Hepatocyte (in vitro differentiated cells): ENCODE results near the gene ILRUN.
"Not testable (repeated sequence)": the region's sequence is repeated elsewhere in the genome, so short reads cannot be mapped to it uniquely, and the experiment has no call there.

Experiments used
- EZH2 ChIP-seq: fragments of 200-600 bp; sonication (generic); IDR thresholded peaks from 2 replicates; pipeline ENCODE4 v1.6.1; 2016; ENCODE audit warnings: antibody characterized with exemption, mild to moderate bottlenecking, borderline replicate concordance
- EZH2phosphoT487 ChIP-seq: fragments of 200-600 bp; sonication (generic); IDR thresholded peaks from one replicate; pipeline ENCODE4 v1.6.1; 2018; ENCODE audit warnings: antibody characterized with exemption, mild to moderate bottlenecking, low read depth, moderate library complexity; ENCODE audit not compliant: unreplicated experiment, severe bottlenecking
- TF ChIP-seq, protein P1 (sequence below): fragments of 200-600 bp; sonication (generic); IDR thresholded peaks from 2 replicates; pipeline ENCODE4 v1.5.1; 2016; ENCODE audit warnings: antibody characterized with exemption, mild to moderate bottlenecking; ENCODE audit not compliant: poor library complexity

- TF ChIP-seq EZH2phosphoT487, EZH2: not testable (repeated sequence)
- TF ChIP-seq, protein P1, sequence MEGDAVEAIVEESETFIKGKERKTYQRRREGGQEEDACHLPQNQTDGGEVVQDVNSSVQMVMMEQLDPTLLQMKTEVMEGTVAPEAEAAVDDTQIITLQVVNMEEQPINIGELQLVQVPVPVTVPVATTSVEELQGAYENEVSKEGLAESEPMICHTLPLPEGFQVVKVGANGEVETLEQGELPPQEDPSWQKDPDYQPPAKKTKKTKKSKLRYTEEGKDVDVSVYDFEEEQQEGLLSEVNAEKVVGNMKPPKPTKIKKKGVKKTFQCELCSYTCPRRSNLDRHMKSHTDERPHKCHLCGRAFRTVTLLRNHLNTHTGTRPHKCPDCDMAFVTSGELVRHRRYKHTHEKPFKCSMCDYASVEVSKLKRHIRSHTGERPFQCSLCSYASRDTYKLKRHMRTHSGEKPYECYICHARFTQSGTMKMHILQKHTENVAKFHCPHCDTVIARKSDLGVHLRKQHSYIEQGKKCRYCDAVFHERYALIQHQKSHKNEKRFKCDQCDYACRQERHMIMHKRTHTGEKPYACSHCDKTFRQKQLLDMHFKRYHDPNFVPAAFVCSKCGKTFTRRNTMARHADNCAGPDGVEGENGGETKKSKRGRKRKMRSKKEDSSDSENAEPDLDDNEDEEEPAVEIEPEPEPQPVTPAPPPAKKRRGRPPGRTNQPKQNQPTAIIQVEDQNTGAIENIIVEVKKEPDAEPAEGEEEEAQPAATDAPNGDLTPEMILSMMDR = not testable (repeated sequence)
Observed at GRCh38 chr6:34720160-34720559, 23.6 kb upstream of the ILRUN start.
